Pons (tissue), 1 donor: ENCODE measurements around the gene CSF1R.
A peak's percentile ranks its signal among the peaks of the same experiment; 100 is the strongest.

Experiments used
- DNase-seq: peaks from one replicate; pipeline ENCODE4 v3.0.0-alpha.2; 2016; ENCODE audit warnings: low spot score

CSF1R gene

DNA sequence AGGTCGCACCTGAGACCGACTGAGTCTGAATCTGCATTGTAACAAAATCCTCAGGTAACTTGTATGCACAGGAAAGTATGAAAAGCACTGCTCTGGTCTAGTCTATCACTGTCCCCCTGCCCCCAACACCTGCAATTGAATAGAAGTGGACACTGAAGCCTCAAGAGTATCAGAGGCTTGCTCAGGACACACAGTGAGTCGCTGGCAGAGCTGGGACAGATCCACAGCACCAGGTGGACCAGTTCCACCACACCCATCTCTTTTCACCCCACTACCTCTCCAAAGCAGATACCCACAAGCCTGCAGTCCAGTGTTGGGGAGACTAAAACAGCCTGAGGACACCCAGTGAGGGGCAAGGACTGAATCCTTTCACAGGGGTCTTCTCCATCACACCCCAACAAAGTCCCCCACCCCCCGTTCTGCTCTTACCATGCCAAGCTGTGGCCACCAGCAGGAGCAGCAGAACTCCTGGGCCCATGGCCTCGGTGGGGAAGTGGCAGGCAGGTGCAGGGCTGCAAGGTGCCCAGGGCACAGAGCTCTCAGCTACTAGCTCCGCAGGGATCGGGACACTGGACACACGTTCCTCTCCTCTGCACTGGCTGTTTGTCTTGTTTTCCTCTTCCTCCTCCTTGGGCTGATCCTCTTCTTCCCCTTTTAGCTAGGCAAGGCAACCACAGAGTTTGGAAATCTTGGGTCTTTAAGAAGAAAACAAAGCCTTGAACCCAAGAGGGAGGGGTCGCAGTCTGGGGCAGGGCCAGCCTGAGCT lies at the start of gene CSF1R:
Gene CSF1R, minus strand, starts transcription at position 605 of the 766 bp plus-strand sequence. Its CDS starts 127 bp downstream, at position 478.
- peak; percentile 54 for DNase-seq

GRCh38 chr5:150135557-150136304 lies 49.4 kb upstream of the CSF1R start:
- no peak for DNase-seq

DNA sequence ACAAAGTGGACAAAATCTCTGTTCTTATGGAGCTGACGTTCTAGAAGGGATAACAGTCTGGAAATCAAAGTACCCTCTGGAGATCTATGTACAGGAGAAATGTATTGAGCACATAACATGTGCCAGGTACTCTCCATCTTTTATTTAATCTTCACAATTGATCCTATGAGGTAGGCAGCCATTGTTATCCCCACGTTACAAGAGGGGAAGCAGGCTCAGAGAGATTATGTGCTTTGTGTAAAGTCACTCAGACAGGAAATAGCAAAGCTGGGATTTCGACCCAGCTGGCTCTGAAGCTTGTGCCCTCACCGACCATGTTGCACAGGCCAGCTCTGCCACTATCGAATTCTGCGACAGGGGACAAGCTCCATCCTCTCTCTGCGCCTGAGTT lies 47.8 kb upstream of the CSF1R start:
- DNase-seq: no peak

DNA sequence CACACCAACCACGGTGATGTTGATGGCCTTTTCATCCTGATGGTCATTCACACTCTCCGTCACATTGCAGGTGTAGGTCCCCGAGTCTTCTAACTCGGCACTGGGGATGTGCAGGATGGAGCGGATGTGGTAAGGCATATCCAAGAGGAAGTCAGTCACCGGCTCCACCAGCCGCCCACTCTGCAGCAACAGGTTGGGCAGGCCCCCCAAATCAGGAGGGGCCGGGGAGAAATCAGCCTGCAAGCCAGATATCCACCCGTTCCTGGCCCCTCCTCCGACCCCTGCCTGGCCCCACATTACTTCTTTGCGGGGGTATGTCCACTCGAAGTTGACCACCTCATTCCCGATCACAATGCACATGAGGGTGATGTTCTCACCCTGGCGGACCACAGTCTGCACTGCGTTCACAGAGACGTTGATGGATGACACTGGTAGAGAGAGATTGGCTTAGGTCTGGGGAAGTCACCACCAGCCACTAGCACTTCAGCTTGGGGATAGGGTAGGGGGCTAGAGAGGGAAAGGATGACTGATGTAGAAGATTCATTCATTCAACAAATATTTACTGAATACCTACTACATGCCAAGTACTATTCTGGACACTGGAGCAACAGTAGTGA lies 47.3 kb upstream of the CSF1R start:
- DNase-seq: no peak

DNA sequence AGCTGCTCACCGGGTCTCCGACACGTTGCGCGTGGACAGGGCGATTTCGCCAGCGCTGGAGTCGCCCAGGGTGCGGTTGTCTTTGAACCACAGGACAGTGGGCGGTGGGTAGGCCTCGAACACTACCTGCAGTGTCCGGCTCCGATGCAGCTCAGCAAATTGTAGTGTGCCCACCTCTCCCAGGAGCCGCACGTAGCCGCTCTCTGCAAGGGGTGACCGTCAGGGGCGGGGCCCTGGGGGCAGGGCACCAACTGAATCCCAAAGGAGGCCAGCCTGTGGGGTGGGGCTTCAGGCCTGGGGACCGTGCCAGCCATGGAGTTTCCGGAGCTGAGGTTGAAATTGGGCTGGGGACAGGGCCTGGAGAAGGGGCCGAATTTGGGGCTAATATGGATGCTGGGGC lies 46.4 kb upstream of the CSF1R start:
- DNase-seq: no peak

DNA sequence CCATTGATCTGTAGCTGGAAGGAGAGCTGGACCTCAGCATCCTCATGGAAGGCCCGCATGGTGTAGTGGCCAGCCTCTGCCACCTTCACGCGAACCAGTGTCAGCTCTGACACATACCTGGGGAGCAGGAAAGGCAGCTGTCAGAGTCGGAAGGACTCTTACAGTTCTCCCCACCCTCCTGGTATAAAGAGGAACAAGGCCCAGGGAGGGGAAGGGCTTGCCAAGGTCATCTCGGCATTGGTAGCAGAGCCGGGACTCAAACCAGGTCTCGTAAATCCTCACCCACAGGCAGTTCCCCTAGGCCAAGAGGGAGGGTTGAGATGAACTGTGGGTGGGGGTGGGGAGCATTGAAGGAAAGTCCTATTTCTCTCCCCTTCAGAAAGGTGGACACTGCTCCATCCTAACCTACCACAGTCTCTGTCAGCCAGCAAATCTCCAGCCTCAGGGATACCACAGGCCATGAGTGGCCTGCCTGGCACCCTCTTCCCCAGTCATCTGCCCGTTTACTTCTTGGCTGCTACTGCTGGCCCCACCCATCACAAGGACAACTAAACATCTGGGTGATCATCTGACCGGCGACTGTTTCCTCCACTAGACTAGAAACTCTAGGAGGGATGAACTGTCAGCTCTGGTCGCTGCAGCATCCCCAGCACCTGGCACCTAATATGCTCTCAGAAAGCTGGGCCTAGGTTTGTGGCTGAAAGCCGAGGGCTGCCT lies 45.8 kb upstream of the CSF1R start:
- DNase-seq: no peak

- DNase-seq: no peak
These were observed 45.1 kb upstream of the CSF1R start for GRCh38 chr5:150131461-150131860.

DNA sequence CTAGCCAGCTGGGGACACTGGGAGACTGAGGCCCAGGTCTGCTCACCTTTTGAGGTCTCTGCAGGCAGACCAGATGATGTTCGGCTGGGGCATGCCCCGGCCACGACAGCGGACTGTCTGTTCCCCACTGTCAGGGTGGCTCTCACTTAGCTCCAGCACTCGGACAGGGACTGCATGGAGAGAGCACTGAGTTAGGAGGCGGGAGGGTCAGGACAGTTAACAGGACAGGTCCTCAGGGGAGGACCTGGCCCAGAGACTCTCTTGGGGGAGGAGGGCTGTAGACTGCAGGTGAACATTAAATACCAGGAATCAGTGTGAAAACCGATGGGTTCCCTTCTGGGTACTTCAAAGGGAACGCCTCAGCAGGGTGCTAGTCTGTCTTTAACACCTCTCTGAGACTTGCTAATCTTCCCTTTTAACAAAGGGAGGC lies 44.2 kb upstream of the CSF1R start:
- DNase-seq: no peak

- peak; percentile 56 for DNase-seq
These were observed 43.6 kb upstream of the CSF1R start for GRCh38 chr5:150129813-150130492.

DNA sequence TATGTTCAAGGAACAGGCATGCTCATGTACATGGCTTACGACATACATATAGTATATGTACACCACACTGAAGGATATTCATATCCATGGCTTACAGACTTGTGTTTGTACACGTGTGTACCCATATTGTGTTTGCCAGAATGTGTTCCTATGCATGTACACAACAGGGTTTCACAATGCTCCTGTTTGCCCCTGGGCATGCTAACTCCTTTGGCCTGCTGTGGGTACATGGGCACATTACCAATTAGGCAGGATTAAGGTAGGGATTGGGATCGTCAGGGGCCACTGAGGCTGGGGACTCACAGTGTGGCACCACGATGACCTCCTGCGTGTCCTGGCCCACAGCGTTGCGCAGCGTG lies 43.1 kb upstream of the CSF1R start:
- DNase-seq: no peak

- no peak for DNase-seq
These were observed 40.5 kb upstream of the CSF1R start for GRCh38 chr5:150126921-150127265.

DNA sequence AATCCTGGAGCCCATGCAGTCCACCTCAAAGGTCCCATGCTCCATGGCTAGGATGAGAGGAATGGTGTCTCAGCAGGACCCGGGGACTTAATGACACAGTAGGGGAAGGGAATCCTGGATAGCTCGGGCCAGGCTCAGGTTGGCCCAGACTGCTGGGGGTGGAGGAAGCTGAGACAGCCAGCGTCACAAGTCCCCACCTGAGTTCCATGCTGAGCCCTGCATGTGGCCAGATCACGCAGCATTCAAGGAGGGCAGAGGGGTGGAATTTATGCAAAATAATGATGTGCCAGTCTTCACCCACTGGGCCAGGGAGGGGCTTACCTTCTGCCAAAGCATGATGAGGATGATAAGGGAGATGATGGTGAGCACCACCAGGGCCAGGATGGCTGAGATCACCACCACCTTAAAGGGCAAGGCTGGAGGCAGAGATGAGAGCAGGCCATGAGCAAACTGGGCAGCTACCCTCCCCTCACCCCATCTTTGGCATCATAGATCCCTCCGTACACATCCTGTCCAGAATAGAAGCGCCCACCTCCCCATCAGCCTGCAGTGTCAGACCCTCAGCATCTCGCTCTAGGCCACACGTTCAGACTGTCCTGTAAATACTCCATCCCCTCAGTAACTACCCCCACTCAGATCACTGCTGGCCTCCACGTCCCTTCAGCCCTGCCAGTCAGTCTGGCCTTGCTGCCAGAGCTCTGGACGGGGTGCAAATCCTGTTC lies 40.0 kb upstream of the CSF1R start:
- no peak for DNase-seq

DNA sequence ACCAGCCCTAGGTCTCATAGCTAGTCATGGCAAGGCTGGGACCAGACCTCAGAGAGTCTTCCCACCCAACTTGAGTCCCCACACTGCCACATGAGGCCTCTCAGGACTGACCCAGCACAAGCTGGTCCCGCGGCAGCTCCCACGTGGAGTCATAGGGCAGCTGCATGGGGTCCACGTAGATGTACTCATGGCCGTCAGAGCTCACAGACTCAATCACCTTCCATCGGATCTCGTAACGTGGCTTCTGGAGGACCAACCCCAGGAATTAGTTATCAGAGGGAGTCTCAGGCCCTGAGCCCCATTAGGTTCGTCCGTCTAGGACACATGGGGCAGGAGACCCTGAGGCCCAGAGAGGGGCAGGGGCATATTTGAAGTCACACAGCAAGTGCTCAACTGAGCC lies 39.0 kb upstream of the CSF1R start:
- DNase-seq: no peak

DNA sequence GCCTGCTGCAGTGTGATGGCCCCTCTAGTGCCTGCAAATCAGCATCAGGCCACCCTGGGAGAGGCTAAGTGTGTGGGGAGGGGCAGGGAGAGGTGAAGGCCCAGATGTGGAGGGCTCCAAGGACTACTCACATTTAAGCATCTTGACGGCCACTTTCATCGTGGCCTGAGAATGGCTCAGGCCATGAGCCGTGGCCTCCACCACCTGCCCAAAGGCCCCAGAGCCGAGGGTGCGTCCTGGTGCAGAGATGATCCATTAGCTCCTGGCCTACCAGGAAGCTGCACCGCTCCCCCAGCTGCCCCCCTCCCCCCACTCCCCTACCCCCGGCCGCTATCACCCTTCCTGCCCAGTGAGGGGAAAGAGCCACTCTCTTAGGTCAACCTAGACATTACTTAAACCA lies 38.2 kb upstream of the CSF1R start:
- no peak for DNase-seq

GRCh38 chr5:150124111-150124557 lies 37.8 kb upstream of the CSF1R start:
- no peak for DNase-seq

GRCh38 chr5:150123542-150123941 lies 37.2 kb upstream of the CSF1R start:
- no peak for DNase-seq

DNA sequence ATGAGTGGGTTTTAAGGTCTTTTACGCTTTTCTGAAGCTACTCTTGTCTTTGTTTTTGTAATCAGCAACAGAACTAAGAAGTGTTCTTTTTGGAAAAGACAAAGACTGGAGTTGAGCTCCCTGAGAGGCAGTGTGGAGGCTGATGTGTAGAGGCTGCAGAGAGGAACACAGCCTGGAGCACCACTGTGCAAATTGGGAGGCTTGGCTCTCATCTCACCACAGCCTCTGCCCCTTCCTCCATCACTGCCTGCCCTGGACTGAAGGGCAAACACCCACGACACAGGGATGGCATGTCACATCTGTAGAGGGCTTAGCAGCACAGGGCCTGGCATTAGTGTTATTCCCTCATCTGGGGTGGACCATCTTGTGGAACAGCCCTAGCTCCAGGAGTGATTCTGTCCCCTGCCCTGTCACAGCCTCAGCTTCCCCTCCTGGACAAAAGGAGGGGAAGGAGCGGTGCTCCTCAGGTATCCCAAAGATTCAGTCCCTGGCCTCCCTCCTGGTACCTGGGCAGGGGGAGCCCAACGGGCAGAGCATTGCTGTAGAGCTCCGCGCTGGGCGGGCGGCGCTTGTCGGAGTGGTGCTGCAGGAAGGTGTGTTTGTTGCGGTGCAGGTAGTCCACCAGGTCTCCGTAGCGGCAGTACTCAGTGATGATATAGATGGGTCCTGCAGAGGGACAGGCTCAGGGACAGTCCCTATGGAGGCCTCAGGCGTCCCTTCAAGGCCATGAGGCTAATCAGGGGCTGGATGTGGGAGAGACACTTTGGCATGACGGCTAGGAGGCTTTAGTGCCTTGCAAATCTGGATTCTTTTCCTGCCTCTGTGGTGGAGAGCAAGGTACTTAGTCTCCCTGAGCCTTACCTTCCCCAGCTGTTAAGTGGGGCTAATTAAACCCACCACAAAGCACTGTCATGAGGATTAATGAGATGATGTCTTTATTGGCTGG lies 36.5 kb upstream of the CSF1R start:
- DNase-seq: no peak

DNA sequence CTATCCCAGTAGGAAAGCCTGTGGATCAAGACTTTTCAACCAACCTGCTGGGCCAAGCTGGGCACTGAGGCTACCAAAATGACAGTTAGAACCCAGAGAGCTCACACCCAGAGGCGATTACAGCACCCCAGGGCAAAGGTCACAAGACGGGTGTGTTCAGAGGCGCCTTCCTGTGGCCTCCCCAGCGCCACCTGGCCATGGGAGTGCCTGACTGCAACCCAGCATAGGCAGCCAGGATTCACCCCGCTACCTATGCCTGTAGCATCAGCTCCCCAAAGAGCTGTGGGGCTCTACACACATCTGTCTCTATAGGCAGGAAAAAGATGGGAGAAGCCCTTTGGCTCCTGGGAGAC lies 35.8 kb upstream of the CSF1R start:
- no peak for DNase-seq

DNA sequence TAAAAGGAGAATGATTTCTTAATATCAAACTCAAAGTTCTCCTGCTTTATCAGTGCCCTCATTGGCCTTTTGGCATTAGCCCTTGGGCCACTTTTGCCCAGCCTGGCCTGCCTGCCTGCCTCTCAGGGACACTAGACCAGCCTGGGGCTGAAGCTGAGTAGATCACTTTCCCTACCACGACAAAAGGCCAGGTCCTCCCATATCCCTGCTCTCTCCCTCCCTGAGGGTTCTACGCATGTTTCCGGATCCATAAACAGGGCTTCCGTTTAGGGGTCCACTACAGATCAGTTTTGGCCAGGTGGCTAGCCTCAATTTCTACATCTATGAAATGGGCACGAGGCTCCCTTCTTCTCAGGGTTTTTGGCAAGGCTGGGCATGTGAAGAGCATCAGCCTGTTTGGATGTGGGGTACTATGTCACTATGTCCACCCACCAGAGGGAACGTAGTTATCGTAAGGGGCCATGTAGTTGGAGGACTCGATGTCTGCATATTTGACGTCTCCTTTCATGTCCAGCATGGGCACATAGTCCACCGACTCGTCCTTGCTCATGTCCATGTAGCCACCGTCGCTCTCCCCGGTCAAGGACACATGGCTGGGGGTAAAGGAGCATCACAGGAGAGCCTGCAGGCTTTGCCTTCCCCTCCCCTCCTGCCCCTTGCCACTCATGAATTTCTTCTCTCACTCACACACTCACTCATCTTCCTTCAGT lies 35.2 kb upstream of the CSF1R start:
- no peak for DNase-seq
